ENCODE measurements around the gene AKR1C2. TPM values are rescaled to one million over a fixed set of nuclear protein-coding genes. Genes with fewer than 3 reads are reported as not detected.
"Not testable (repeated sequence)": the region's sequence is repeated elsewhere in the genome, so short reads cannot be mapped to it uniquely, and the experiment has no call there.

AKR1C2 gene
- total and polyA plus RNA-seq, 7 experiments from 2014 or later, result 0.15 TPM; not detected in 6

DNA sequence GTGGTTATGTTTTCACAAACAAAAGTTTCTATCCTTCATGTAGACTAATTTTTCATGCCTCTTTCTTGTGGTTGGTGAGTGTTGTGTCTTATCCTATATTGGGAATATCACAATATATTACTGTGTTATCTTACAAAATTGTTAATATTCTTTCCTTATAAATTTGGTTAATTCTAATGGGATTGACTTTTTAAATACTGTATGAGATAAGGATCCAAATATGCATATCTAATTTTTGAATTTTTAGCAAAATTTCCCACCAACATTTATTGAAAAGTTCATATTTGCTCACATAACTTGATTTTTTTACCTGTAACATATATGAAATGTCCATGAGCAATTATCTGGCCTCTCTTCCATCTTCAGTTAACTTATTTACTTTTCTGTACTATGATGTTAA lies 29.3 kb downstream of the AKR1C2 start:
- H3K27ac ChIP-seq (ENCODE audit: low read depth, low read length); H3K4me1 Mint-ChIP-seq; H3K27me3 Mint-ChIP-seq; H3K4me3 ChIP-seq (ENCODE audit: low read length); ATAC-seq; H3K4me1 ChIP-seq (ENCODE audit: control insufficient read depth in 2 of 2, insufficient read depth in 2 of 2, low read length in 2 of 2); POLR2A ChIA-PET; CTCF ChIA-PET; H3K36me3 ChIP-seq (ENCODE audit: control insufficient read depth in 2 of 3, insufficient read depth in 3 of 3, low read length in 3 of 3); H3K9me3 ChIP-seq (ENCODE audit: control insufficient read depth in 2 of 3, low read length in 3 of 3); DNase-seq; intact Hi-C loops (cut with micrococcal nuclease); H3K27ac Mint-ChIP-seq; H3K4me3 Mint-ChIP-seq; H3K27me3 ChIP-seq (ENCODE audit: control insufficient read depth in 2 of 2, insufficient read depth in 2 of 2, low read length in 2 of 2); H3K9me3 Mint-ChIP-seq: not testable (repeated sequence)
- peaks cover 0 to 35% (median 9%) of the 10 kb centered on the region in 5 donors for H3K36me3 Mint-ChIP-seq

- ATAC-seq; POLR2A ChIA-PET; H3K4me3 ChIP-seq (ENCODE audit: low read length); H3K27ac ChIP-seq (ENCODE audit: low read depth, low read length); H3K27me3 Mint-ChIP-seq; intact Hi-C loops (cut with micrococcal nuclease); H3K9me3 Mint-ChIP-seq; DNase-seq; H3K27ac Mint-ChIP-seq; H3K4me1 Mint-ChIP-seq; H3K36me3 ChIP-seq (ENCODE audit: control insufficient read depth in 2 of 3, insufficient read depth in 3 of 3, low read length in 3 of 3); H3K27me3 ChIP-seq (ENCODE audit: control insufficient read depth in 2 of 2, insufficient read depth in 2 of 2, low read length in 2 of 2); H3K4me3 Mint-ChIP-seq; H3K4me1 ChIP-seq (ENCODE audit: control insufficient read depth in 2 of 2, insufficient read depth in 2 of 2, low read length in 2 of 2); H3K9me3 ChIP-seq (ENCODE audit: control insufficient read depth in 2 of 3, low read length in 3 of 3): not testable (repeated sequence)
- CTCF ChIA-PET, result interaction anchor here (0.7 kb wide), 1 partner anchor 124 kb away, joined by 3 read pairs; no protein-coding TSS in a partner anchor
- H3K36me3 Mint-ChIP-seq, result peaks cover 1 to 42% (median 14%) of the 10 kb centered on the region in 5 donors
Observed at GRCh38 chr10:4973294-4973693, 30.4 kb downstream of the AKR1C2 start.

DNA sequence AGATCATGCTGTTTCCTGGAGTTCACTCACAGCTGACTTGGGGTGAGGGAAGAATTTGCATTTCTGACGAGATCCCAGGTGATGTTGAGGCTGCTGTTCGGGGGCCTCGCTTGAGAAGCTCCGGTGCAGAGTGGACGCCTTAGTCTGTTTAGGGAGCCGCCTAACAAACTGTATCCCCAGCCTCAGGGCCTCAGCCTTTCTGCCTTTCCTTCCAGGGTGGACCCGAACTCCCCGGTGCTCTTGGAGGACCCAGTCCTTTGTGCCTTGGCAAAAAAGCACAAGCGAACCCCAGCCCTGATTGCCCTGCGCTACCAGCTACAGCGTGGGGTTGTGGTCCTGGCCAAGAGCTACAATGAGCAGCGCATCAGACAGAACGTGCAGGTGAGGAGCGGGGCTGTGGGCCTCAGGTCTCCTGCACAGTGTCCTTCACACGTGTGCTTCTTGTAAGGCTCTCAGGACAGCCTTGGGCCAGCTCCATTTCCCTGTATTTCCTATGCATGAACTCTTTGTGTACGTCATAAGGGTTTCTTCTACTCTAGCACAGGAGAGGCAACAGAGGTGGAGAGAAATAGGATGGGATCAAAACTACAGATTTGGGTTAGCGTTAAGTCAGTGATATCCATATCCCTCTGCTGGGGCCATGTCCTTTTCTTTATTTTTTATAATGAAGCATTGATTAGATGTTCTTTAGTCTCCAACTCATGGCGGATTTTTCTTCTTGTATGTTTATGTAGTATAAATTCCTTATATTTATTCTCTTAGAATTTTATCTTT lies 31.1 kb downstream of the AKR1C2 start:
- H3K4me3 ChIP-seq (ENCODE audit: low read length); ATAC-seq; H3K27ac Mint-ChIP-seq; H3K36me3 ChIP-seq (ENCODE audit: control insufficient read depth in 2 of 3, insufficient read depth in 3 of 3, low read length in 3 of 3); intact Hi-C loops (cut with micrococcal nuclease); H3K27ac ChIP-seq (ENCODE audit: low read depth, low read length); H3K4me1 Mint-ChIP-seq; H3K27me3 Mint-ChIP-seq; POLR2A ChIA-PET; H3K9me3 Mint-ChIP-seq; CTCF ChIA-PET; H3K9me3 ChIP-seq (ENCODE audit: control insufficient read depth in 2 of 3, low read length in 3 of 3); H3K4me1 ChIP-seq (ENCODE audit: control insufficient read depth in 2 of 2, insufficient read depth in 2 of 2, low read length in 2 of 2); DNase-seq; H3K27me3 ChIP-seq (ENCODE audit: control insufficient read depth in 2 of 2, insufficient read depth in 2 of 2, low read length in 2 of 2); H3K4me3 Mint-ChIP-seq: not testable (repeated sequence)
- peaks cover 1 to 41% (median 14%) of the 10 kb centered on the region in 5 donors for H3K36me3 Mint-ChIP-seq

- H3K27me3 Mint-ChIP-seq; H3K27ac Mint-ChIP-seq; H3K4me3 Mint-ChIP-seq; H3K4me3 ChIP-seq (ENCODE audit: low read length); ATAC-seq; H3K27me3 ChIP-seq (ENCODE audit: control insufficient read depth in 2 of 2, insufficient read depth in 2 of 2, low read length in 2 of 2); H3K4me1 ChIP-seq (ENCODE audit: control insufficient read depth in 2 of 2, insufficient read depth in 2 of 2, low read length in 2 of 2); CTCF ChIA-PET; H3K4me1 Mint-ChIP-seq; H3K9me3 ChIP-seq (ENCODE audit: control insufficient read depth in 2 of 3, low read length in 3 of 3); H3K27ac ChIP-seq (ENCODE audit: low read depth, low read length); POLR2A ChIA-PET; intact Hi-C loops (cut with micrococcal nuclease); H3K36me3 ChIP-seq (ENCODE audit: control insufficient read depth in 2 of 3, insufficient read depth in 3 of 3, low read length in 3 of 3); DNase-seq; H3K9me3 Mint-ChIP-seq: not testable (repeated sequence)
- peaks cover 1 to 41% (median 13%) of the 10 kb centered on the region in 5 donors for H3K36me3 Mint-ChIP-seq
Observed at GRCh38 chr10:4970362-4970761, 33.3 kb downstream of the AKR1C2 start.

- DNase-seq; H3K27me3 Mint-ChIP-seq; H3K27ac Mint-ChIP-seq; POLR2A ChIA-PET; intact Hi-C loops (cut with micrococcal nuclease); CTCF ChIA-PET; H3K9me3 ChIP-seq (ENCODE audit: control insufficient read depth in 2 of 3, low read length in 3 of 3); H3K9me3 Mint-ChIP-seq; H3K4me1 ChIP-seq (ENCODE audit: control insufficient read depth in 2 of 2, insufficient read depth in 2 of 2, low read length in 2 of 2); H3K4me3 ChIP-seq (ENCODE audit: low read length); H3K27me3 ChIP-seq (ENCODE audit: control insufficient read depth in 2 of 2, insufficient read depth in 2 of 2, low read length in 2 of 2); H3K36me3 ChIP-seq (ENCODE audit: control insufficient read depth in 2 of 3, insufficient read depth in 3 of 3, low read length in 3 of 3); H3K4me1 Mint-ChIP-seq; H3K4me3 Mint-ChIP-seq; ATAC-seq; H3K27ac ChIP-seq (ENCODE audit: low read depth, low read length): not testable (repeated sequence)
- H3K36me3 Mint-ChIP-seq, result peaks cover 1 to 47% (median 13%) of the 10 kb centered on the region in 5 donors
Observed at GRCh38 chr10:4969289-4969688, 34.4 kb downstream of the AKR1C2 start.

DNA sequence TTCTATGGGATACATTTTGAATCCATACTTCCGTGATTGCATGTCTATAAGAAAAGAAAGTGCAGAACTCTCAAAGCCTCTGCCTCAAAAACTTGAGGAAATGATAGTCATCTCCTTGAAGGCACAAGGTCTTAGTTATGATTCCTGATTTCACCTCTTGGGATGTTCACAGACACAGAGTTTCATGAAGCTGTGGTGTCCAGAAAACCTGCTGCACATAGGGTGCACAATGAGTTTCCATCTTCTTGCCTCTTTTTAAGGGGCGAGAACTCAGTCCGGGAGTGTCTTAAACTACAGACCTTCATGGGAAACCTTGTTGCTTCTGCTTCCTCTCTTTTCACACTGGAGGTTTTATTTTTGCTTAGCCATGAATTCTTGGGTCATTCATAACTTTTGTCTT lies 36.5 kb downstream of the AKR1C2 start:
- POLR2A ChIA-PET; H3K9me3 Mint-ChIP-seq; DNase-seq; CTCF ChIA-PET; H3K4me3 Mint-ChIP-seq; ATAC-seq; H3K27me3 ChIP-seq (ENCODE audit: control insufficient read depth in 2 of 2, insufficient read depth in 2 of 2, low read length in 2 of 2); H3K4me3 ChIP-seq (ENCODE audit: low read length); H3K4me1 ChIP-seq (ENCODE audit: control insufficient read depth in 2 of 2, insufficient read depth in 2 of 2, low read length in 2 of 2); H3K9me3 ChIP-seq (ENCODE audit: control insufficient read depth in 2 of 3, low read length in 3 of 3); H3K36me3 ChIP-seq (ENCODE audit: control insufficient read depth in 2 of 3, insufficient read depth in 3 of 3, low read length in 3 of 3); H3K27me3 Mint-ChIP-seq; intact Hi-C loops (cut with micrococcal nuclease); H3K27ac Mint-ChIP-seq; H3K4me1 Mint-ChIP-seq; H3K27ac ChIP-seq (ENCODE audit: low read depth, low read length): not testable (repeated sequence)
- H3K36me3 Mint-ChIP-seq, result peaks cover 1 to 43% (median 13%) of the 10 kb centered on the region in 5 donors

- H3K27me3 Mint-ChIP-seq; H3K4me1 ChIP-seq (ENCODE audit: control insufficient read depth in 2 of 2, insufficient read depth in 2 of 2, low read length in 2 of 2); ATAC-seq; H3K4me3 ChIP-seq (ENCODE audit: low read length); POLR2A ChIA-PET; H3K9me3 ChIP-seq (ENCODE audit: control insufficient read depth in 2 of 3, low read length in 3 of 3); H3K4me3 Mint-ChIP-seq; H3K9me3 Mint-ChIP-seq; H3K27ac Mint-ChIP-seq; intact Hi-C loops (cut with micrococcal nuclease); H3K27me3 ChIP-seq (ENCODE audit: control insufficient read depth in 2 of 2, insufficient read depth in 2 of 2, low read length in 2 of 2); CTCF ChIA-PET; H3K36me3 ChIP-seq (ENCODE audit: control insufficient read depth in 2 of 3, insufficient read depth in 3 of 3, low read length in 3 of 3); H3K27ac ChIP-seq (ENCODE audit: low read depth, low read length); DNase-seq; H3K4me1 Mint-ChIP-seq: not testable (repeated sequence)
- peaks cover 1 to 50% (median 16%) of the 10 kb centered on the region in 5 donors for H3K36me3 Mint-ChIP-seq
Observed at GRCh38 chr10:4965763-4966162, 37.9 kb downstream of the AKR1C2 start.
